ENCODE data around the gene ABHD17A.

The ABHD17A gene

GRCh38 chr19:1850809-1851653 lies 34.3 kb downstream of the ABHD17A start:
- no peak for DNase-seq

GRCh38 chr19:1849886-1850398 lies 35.4 kb downstream of the ABHD17A start:
- no peak for DNase-seq

- DNase-seq, result no peak
Measured at GRCh38 chr19:1849132-1849474, 36.2 kb downstream of the ABHD17A start.

- peak; percentile 73 for DNase-seq
Measured at GRCh38 chr19:1848399-1849131, 36.7 kb downstream of the ABHD17A start, which contains the start of gene REXO1. Gene REXO1 (minus strand): TSS chr19:1848483. CDS start chr19:1848358, 125 bp downstream.

GRCh38 chr19:1847684-1848398 lies 37.5 kb downstream of the ABHD17A start:
- no peak for DNase-seq

- DNase-seq, result no peak
Measured at GRCh38 chr19:1847348-1847683, 38.0 kb downstream of the ABHD17A start.

- no peak for DNase-seq
Measured at GRCh38 chr19:1846517-1847204, 38.6 kb downstream of the ABHD17A start.

GRCh38 chr19:1845642-1846041 lies 39.7 kb downstream of the ABHD17A start:
- no peak for DNase-seq

- no peak for DNase-seq
Measured at GRCh38 chr19:1845125-1845515, 40.2 kb downstream of the ABHD17A start.

GRCh38 chr19:1844513-1845124 lies 40.7 kb downstream of the ABHD17A start:
- DNase-seq, result no peak

- DNase-seq, result no peak
Measured at GRCh38 chr19:1843646-1844394, 41.5 kb downstream of the ABHD17A start.

GRCh38 chr19:1843116-1843515 lies 42.2 kb downstream of the ABHD17A start:
- DNase-seq, result no peak

GRCh38 chr19:1841209-1841924 lies 43.9 kb downstream of the ABHD17A start:
- no peak for DNase-seq

GRCh38 chr19:1840541-1841115 lies 44.7 kb downstream of the ABHD17A start:
- DNase-seq, result no peak

GRCh38 chr19:1839658-1840540 lies 45.4 kb downstream of the ABHD17A start:
- DNase-seq, result no peak

GRCh38 chr19:1837625-1838105 lies 47.6 kb downstream of the ABHD17A start:
- DNase-seq, result no peak

GRCh38 chr19:1837222-1837565 lies 48.1 kb downstream of the ABHD17A start:
- no peak for DNase-seq

GRCh38 chr19:1836458-1837221 lies 48.7 kb downstream of the ABHD17A start:
- DNase-seq, result no peak

GRCh38 chr19:1833540-1833939 lies 51.8 kb downstream of the ABHD17A start:
- DNase-seq, result no peak

All from amniotic stem cell (primary cell).